Hepatocyte (in vitro differentiated cells): Measurements from ENCODE around the gene SLC26A3.

Experiments
- CTCF ChIP-seq: fragments of 200-600 bp; sonication (generic); IDR thresholded peaks from 2 replicates; pipeline ENCODE4 v1.5.1; 2016; ENCODE audit warnings: antibody characterized with exemption, mild to moderate bottlenecking; ENCODE audit not compliant: poor library complexity
- EZH2 ChIP-seq: fragments of 200-600 bp; sonication (generic); IDR thresholded peaks from 2 replicates; pipeline ENCODE4 v1.6.1; 2016; ENCODE audit warnings: antibody characterized with exemption, mild to moderate bottlenecking, borderline replicate concordance

DNA sequence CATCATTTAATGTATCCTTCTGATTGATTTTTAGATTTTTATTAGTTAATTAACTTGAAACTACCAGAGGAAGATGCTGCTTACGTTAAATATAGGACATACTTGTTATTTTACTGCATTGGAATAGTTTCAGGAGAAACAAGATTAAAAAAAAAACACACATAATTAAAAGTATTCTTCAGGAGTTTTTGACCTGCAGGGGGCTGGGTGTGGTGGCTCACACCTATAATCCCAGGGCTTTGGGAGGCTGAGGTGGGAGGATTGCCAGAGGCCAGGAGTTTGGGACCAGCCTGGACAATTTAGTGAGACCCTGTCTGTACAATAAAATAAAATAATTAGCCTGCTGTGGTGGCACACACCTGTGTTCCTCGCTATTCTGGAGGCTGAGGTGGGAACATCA lies 48.4 kb downstream of the SLC26A3 start:
- no peak for TF ChIP-seq CTCF
- TF ChIP-seq EZH2: no peak
